AG04450 (cell line): ENCODE results near the gene ARMC6. TPM values are rescaled to one million over a fixed set of nuclear protein-coding genes. Genes with fewer than 3 reads are reported as not detected.

Source experiments
- CTCF ChIA-PET: fragments of 300-600, 350-600 bp; formaldehyde crosslinking; extraction: SDS; loops from one replicate; lab custom pipeline; 2022; ENCODE audit warnings: antibody characterized with exemption, inconsistent platforms; lab: Charles Lee
- POLR2A ChIA-PET: fragments of 350-600 bp; formaldehyde crosslinking; extraction: SDS; loops from one replicate; lab custom pipeline; 2021; ENCODE audit warnings: antibody characterized with exemption, inconsistent platforms; lab: Yijun Ruan, JAX
- DNase-seq: peaks from one replicate; pipeline ENCODE4 v3.0.0-alpha.2; 2011; ENCODE audit warnings: low read depth, low spot score
- H3K27ac ChIP-seq: one replicate; pipeline ENCODE4 v1.5.1; 2012; ENCODE audit warnings: low read depth, low read length, control low read depth
- H3K27me3 ChIP-seq: one replicate; pipeline ENCODE4 v1.6.0; 2012; ENCODE audit warnings: low read length; ENCODE audit not compliant: control insufficient read depth, insufficient read depth
- H3K4me3 ChIP-seq: 2 replicates; pipeline ENCODE4 v1.5.1; 2011; ENCODE audit warnings: mild to moderate bottlenecking, low read depth, low read length, control low read depth
- H3K9me3 ChIP-seq: 2 replicates; pipeline ENCODE4 v1.5.1; 2012; ENCODE audit warnings: low read length; ENCODE audit not compliant: control insufficient read depth, insufficient read depth
- polyA minus RNA-seq: library from RNA; depleted of rRNA, polyadenylated mRNA; stranded (reverse); fragments of >200 nt; gene quantifications from 2 replicates; pipeline ENCODE4 v1.2.3, GENCODE V29; 2011; rRNA and poly(A)+ RNA removed
- polyA plus RNA-seq: library from polyadenylated mRNA; depleted of rRNA; stranded (reverse); fragments of >200 nt; gene quantifications from 2 replicates; pipeline ENCODE4 v1.2.3, GENCODE V29; 2011; rRNA removed
- TF ChIP-seq, protein P1 (sequence below): IDR thresholded peaks from 2 replicates; pipeline ENCODE4 v1.5.1; 2011; ENCODE audit warnings: low read depth, low read length, control low read depth, inconsistent platforms

Gene ARMC6
- polyA plus RNA-seq (18.9 and 26.4 TPM in 2 replicates), polyA minus RNA-seq (26.9 and 38.1 TPM in 2 replicates)

DNA sequence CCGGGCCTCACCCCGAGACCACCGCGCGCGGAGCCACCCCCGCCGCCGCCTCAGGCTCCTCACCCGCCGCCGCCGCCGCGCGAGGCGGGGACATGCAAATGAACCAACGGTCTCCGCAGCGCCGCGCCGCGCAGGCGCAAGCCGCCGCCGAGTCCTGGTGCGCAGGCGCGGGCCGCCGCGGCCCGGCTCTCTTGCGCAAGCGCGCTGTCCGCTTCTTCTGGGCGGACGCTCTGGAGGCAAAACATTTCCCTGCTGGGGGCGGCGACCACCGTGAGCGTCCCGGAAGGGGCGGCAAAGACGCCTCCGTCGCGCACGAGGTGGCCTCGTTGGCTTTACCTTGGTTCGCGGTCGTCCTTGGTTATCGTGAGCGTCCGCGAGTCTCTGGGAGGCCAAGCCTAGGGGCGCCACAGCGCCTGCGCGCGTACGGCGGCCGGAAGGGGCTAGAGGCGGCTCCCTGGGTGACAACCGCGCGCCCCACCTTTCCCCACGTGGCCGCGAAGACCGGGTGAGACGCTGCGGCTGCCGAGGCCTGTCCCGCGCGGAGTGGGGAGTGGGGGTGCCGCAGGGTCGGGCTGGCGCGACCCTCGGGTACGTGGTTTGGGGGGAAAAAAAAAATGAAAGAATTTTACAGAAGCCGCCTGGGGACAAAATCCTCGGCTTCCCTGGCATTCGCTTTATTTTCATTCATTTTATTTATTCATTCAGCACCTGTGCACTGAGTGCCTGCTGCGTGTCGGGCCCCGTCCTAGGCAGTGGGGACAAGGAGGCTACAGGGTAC lies at the start of gene ARMC6, which contains the start of gene SUGP2:
Gene ARMC6, plus strand, starts transcription at position 178 of the 778 bp plus-strand sequence. CDS start 607 bp downstream, outside the sequence.
Gene SUGP2, minus strand, starts transcription at position 92 of the 778 bp plus-strand sequence. CDS start 2,446 bp downstream, outside the sequence.
- TF ChIP-seq, protein P1, sequence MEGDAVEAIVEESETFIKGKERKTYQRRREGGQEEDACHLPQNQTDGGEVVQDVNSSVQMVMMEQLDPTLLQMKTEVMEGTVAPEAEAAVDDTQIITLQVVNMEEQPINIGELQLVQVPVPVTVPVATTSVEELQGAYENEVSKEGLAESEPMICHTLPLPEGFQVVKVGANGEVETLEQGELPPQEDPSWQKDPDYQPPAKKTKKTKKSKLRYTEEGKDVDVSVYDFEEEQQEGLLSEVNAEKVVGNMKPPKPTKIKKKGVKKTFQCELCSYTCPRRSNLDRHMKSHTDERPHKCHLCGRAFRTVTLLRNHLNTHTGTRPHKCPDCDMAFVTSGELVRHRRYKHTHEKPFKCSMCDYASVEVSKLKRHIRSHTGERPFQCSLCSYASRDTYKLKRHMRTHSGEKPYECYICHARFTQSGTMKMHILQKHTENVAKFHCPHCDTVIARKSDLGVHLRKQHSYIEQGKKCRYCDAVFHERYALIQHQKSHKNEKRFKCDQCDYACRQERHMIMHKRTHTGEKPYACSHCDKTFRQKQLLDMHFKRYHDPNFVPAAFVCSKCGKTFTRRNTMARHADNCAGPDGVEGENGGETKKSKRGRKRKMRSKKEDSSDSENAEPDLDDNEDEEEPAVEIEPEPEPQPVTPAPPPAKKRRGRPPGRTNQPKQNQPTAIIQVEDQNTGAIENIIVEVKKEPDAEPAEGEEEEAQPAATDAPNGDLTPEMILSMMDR, result no peak
- Histone ChIP-seq H3K9me3 (peaks cover 6% of the 10 kb centered on the region; the same call in 1 of the 2 replicates), H3K27me3 (no peaks in the 10 kb centered on the region), H3K4me3 (peak within 1 kb of the TSS; percentile 85), H3K27ac (peak within 1 kb of the TSS; percentile 82)
- POLR2A ChIA-PET, result no interaction called here
- CTCF ChIA-PET, result no interaction called here
- DNase-seq, result peak; percentile 53

- peaks cover 11% of the 10 kb centered on the region for H3K27me3 ChIP-seq
- ChIA-PET CTCF (no interaction called here), POLR2A (no interaction called here)
- H3K4me3 ChIP-seq, result no peak overlapping the region
- H3K27ac ChIP-seq, result no peak overlapping the region
- no peaks in the 10 kb centered on the region for H3K9me3 ChIP-seq
- DNase-seq, result no peak
- TF ChIP-seq, protein P1, result no peak
Measured at GRCh38 chr19:18984251-18984650, 49.2 kb upstream of the ARMC6 start.

DNA sequence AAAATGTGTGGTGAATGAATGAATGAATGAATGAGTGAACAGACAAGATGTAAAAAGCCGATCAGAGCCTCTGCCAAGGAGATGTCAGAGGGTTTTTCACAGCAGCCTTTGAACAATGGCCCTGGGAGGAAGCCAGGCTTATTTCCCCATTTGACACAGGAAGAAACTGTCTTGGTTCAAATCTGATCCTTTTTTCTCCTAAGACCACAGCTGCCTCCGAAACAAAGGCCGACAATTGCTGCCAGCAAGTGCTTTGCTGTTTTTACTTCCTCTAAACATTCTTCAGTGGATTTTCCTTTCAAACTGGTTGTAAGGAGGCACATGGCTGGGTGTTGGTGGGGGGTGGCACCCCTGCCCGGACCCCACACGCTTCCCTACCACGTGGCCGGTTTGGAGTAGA lies 48.1 kb upstream of the ARMC6 start:
- Histone ChIP-seq H3K27me3 (peaks cover 11% of the 10 kb centered on the region), H3K9me3 (no peaks in the 10 kb centered on the region), H3K27ac (no peak overlapping the region), H3K4me3 (no peak overlapping the region)
- TF ChIP-seq, protein P1, result no peak
- POLR2A ChIA-PET, result no interaction called here
- CTCF ChIA-PET, result interaction anchor here (0.5 to 0.7 kb wide), 2 partner anchors 60 to 104 kb away, joined by 3 to 4 read pairs; no protein-coding TSS in a partner anchor
- DNase-seq, result no peak

DNA sequence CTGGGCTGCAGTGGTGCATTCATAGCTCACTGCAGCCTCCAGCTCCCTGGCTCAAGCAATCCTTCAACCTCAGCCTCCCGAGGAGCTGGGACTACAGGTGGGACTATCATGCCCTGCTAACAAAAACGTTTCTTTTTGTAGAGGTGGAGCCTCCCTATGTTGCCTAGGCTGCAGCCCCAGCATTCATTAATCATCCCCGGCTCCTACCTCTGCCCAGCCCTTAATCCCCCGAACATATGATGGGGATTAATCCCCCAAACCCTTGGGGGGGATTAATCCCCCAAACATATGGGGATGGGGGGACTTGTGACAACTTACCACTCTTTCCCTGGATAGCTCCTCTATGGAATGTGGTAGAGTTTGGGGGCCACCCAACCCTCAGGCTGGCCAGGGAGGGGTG lies 45.9 kb upstream of the ARMC6 start:
- peaks cover 10% of the 10 kb centered on the region for H3K27me3 ChIP-seq
- ChIA-PET POLR2A (interaction anchor here (0.6 to 2.2 kb wide), 5 partner anchors 8 to 68 kb away, joined by 3 to 15 read pairs (median 3); partner anchors contain the start of genes COPE and DDX49), CTCF (interaction anchor here (0.6 to 2.4 kb wide), 13 partner anchors 8 to 489 kb away, joined by 3 to 21 read pairs (median 6); partner anchors contain the start of genes COPE and DDX49)
- H3K9me3 ChIP-seq, result no peaks in the 10 kb centered on the region; the same call in 1 of the 2 replicates
- no peak overlapping the region for H3K27ac ChIP-seq
- no peak for DNase-seq
- TF ChIP-seq, protein P1, result no peak
- H3K4me3 ChIP-seq, result no peak overlapping the region

DNA sequence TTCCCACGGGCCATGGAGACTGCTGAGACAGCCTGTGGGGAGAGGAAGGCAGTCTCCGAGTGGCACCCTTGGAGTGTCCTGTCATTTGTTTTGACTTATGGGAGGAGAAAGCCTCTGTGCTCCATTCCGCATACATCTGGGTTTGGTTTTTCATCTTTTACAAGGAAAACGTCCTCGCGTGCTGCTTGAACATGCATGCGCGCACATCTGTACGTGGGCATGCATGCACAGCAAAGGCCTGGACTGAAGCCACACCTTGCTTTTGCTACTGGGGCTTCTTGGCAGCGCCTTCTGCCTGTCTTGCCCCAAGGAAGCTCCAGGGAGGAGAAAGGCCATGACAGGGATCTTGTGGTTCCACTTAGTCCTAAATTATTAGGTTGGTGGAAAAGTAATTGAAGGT lies 44.1 kb upstream of the ARMC6 start:
- Histone ChIP-seq H3K27ac (no peak overlapping the region), H3K4me3 (no peak overlapping the region), H3K27me3 (no peaks in the 10 kb centered on the region), H3K9me3 (no peaks in the 10 kb centered on the region; the same call in 1 of the 2 replicates)
- DNase-seq, result no peak
- TF ChIP-seq, protein P1, result no peak
- ChIA-PET CTCF (no interaction called here), POLR2A (no interaction called here)
